Large intestine (tissue), 3 donors: ENCODE measurements around the gene SIKE1. TPM values are rescaled to one million over a fixed set of nuclear protein-coding genes. Genes with fewer than 3 reads are reported as not detected.

Source experiments
- DNase-seq, 2 donors: peaks; one replicate each; pipeline versions ENCODE4 v3.0.0 to v3.0.0-alpha.2; 2013
- H3K27ac ChIP-seq: one replicate; pipeline ENCODE4 v1.5.1; 2013; ENCODE audit warnings: low read length
- H3K27me3 ChIP-seq: 2 replicates; pipeline ENCODE4 v1.6.1; 2013; ENCODE audit warnings: low read length; ENCODE audit not compliant: control insufficient read depth, insufficient read depth
- H3K36me3 ChIP-seq: 2 replicates; pipeline ENCODE4 v1.6.1; 2013; ENCODE audit warnings: low read length; ENCODE audit not compliant: control insufficient read depth, insufficient read depth
- H3K4me1 ChIP-seq: one replicate; pipeline ENCODE4 v1.6.1; 2013; ENCODE audit warnings: low read length; ENCODE audit not compliant: control insufficient read depth, insufficient read depth
- H3K4me3 ChIP-seq: one replicate; pipeline ENCODE4 v1.5.1; 2013; ENCODE audit warnings: low read length
- H3K9me3 ChIP-seq: one replicate; pipeline ENCODE4 v1.6.1; 2013; ENCODE audit warnings: mild to moderate bottlenecking, low read depth, low read length, moderate library complexity; ENCODE audit not compliant: control insufficient read depth
- WGBS: methylation state at CpG from one replicate; pipeline ENCODE4 v1.1.5; 2013; ENCODE audit warnings: low lambda C conversion rate; ENCODE audit not compliant: insufficient coverage; 5-methylcytosine and 5-hydroxymethylcytosine counted together
- polyA plus RNA-seq: library from polyadenylated mRNA; unstranded; fragments of 120-200 nt; gene quantifications from one replicate; pipeline ENCODE4 v1.2.1, GENCODE V29; 2013

SIKE1 gene
- polyA plus RNA-seq, 1 donor, result 38.8 TPM

GRCh38 chr1:114741963-114742746 lies 38.3 kb downstream of the SIKE1 start:
- H3K36me3 ChIP-seq, result peaks cover 57% of the 10 kb centered on the region
- no peak overlapping the region for H3K27ac ChIP-seq
- 79% methylated on average over 2 of the region's 11 CpGs for WGBS
- peaks cover 7% of the 10 kb centered on the region for H3K4me1 ChIP-seq
- no peak overlapping the region for H3K4me3 ChIP-seq
- no peaks in the 10 kb centered on the region for H3K9me3 ChIP-seq
- no peaks in the 10 kb centered on the region for H3K27me3 ChIP-seq
- DNase-seq, result no peak

GRCh38 chr1:114740331-114740730 lies 40.2 kb downstream of the SIKE1 start:
- Histone ChIP-seq H3K4me3 (no peak overlapping the region), H3K9me3 (no peaks in the 10 kb centered on the region), H3K36me3 (peaks cover 59% of the 10 kb centered on the region), H3K27me3 (no peaks in the 10 kb centered on the region), H3K27ac (no peak overlapping the region), H3K4me1 (peaks cover 11% of the 10 kb centered on the region)
- no peak for DNase-seq
- 86% methylated on average over 1 of the region's 1 CpG for WGBS

- Histone ChIP-seq H3K4me1 (peaks cover 11% of the 10 kb centered on the region), H3K4me3 (no peak overlapping the region), H3K27ac (no peak overlapping the region), H3K36me3 (peaks cover 63% of the 10 kb centered on the region), H3K9me3 (no peaks in the 10 kb centered on the region), H3K27me3 (no peaks in the 10 kb centered on the region)
- DNase-seq, result peak; percentile 66 to 85
- 38% methylated on average over 5 of the region's 6 CpGs for WGBS
Observed at GRCh38 chr1:114737314-114737849, 43.1 kb downstream of the SIKE1 start.

GRCh38 chr1:114735479-114735878 lies 45.0 kb downstream of the SIKE1 start:
- H3K36me3 ChIP-seq, result peaks cover 68% of the 10 kb centered on the region
- DNase-seq, result peak in 1 of 2 donors; percentile 62

GRCh38 chr1:114729782-114730181 lies 50.7 kb downstream of the SIKE1 start:
- 100% methylated on average over 1 of the region's 1 CpG for WGBS
- H3K36me3 ChIP-seq, result peaks cover 80% of the 10 kb centered on the region
- no peaks in the 10 kb centered on the region for H3K27me3 ChIP-seq

More at GRCh38 chr1:114735479-114735878, 45.0 kb downstream of the SIKE1 start:
- H3K27ac ChIP-seq, result no peak overlapping the region
- no peaks in the 10 kb centered on the region for H3K9me3 ChIP-seq
- WGBS, result 25% methylated on average over 1 of the region's 1 CpG
- H3K27me3 ChIP-seq, result no peaks in the 10 kb centered on the region
- H3K4me3 ChIP-seq, result no peak overlapping the region
- peaks cover 11% of the 10 kb centered on the region for H3K4me1 ChIP-seq

GRCh38 chr1:114728553-114728952 lies 51.9 kb downstream of the SIKE1 start:
- peaks cover 81% of the 10 kb centered on the region for H3K36me3 ChIP-seq
- no peak overlapping the region for H3K4me3 ChIP-seq
- no peak for DNase-seq
- no peaks in the 10 kb centered on the region for H3K9me3 ChIP-seq
- H3K4me1 ChIP-seq, result no peaks in the 10 kb centered on the region
- 100% methylated on average over 2 of the region's 2 CpGs for WGBS
- H3K27ac ChIP-seq, result no peak overlapping the region
- no peaks in the 10 kb centered on the region for H3K27me3 ChIP-seq

More at GRCh38 chr1:114729782-114730181, 50.7 kb downstream of the SIKE1 start:
- Histone ChIP-seq H3K27ac (no peak overlapping the region), H3K4me1 (no peaks in the 10 kb centered on the region), H3K9me3 (no peaks in the 10 kb centered on the region), H3K4me3 (no peak overlapping the region)
- no peak for DNase-seq

GRCh38 chr1:114725230-114725629 lies 55.3 kb downstream of the SIKE1 start:
- peaks cover 82% of the 10 kb centered on the region for H3K36me3 ChIP-seq
- H3K4me3 ChIP-seq, result no peak overlapping the region
- H3K27ac ChIP-seq, result no peak overlapping the region
- H3K27me3 ChIP-seq, result no peaks in the 10 kb centered on the region
- no peak for DNase-seq
- H3K4me1 ChIP-seq, result peaks cover 10% of the 10 kb centered on the region
- whole genome bisulfite sequencing, result no CpG with 5 or more reads among the region's 1 CpG
- H3K9me3 ChIP-seq, result no peaks in the 10 kb centered on the region

GRCh38 chr1:114723915-114724314 lies 56.6 kb downstream of the SIKE1 start:
- H3K36me3 ChIP-seq, result peaks cover 83% of the 10 kb centered on the region
- H3K9me3 ChIP-seq, result no peaks in the 10 kb centered on the region
- no peaks in the 10 kb centered on the region for H3K27me3 ChIP-seq
- no peak for DNase-seq
- H3K4me3 ChIP-seq, result no peak overlapping the region
- peaks cover 12% of the 10 kb centered on the region for H3K4me1 ChIP-seq
- WGBS, result no CpG with 5 or more reads among the region's 1 CpG
- no peak overlapping the region for H3K27ac ChIP-seq

GRCh38 chr1:114723457-114723856 lies 57.0 kb downstream of the SIKE1 start:
- Histone ChIP-seq H3K36me3 (peaks cover 84% of the 10 kb centered on the region), H3K4me1 (peaks cover 17% of the 10 kb centered on the region), H3K27ac (no peak overlapping the region), H3K27me3 (no peaks in the 10 kb centered on the region), H3K9me3 (no peaks in the 10 kb centered on the region), H3K4me3 (no peak overlapping the region)
- DNase-seq, result no peak
- 0% methylated on average over 1 of the region's 1 CpG for WGBS

GRCh38 chr1:114720492-114720891 lies 60.0 kb downstream of the SIKE1 start:
- Histone ChIP-seq H3K27ac (peak overlapping the region; percentile 17), H3K4me1 (peaks cover 25% of the 10 kb centered on the region), H3K9me3 (no peaks in the 10 kb centered on the region), H3K27me3 (no peaks in the 10 kb centered on the region), H3K4me3 (no peak overlapping the region), H3K36me3 (peaks cover 73% of the 10 kb centered on the region)
- WGBS, result 41% methylated on average over 2 of the region's 4 CpGs
- peak; percentile 44 to 78 for DNase-seq
